ENCODE measurements around the gene USP25.

USP25 gene

DNA sequence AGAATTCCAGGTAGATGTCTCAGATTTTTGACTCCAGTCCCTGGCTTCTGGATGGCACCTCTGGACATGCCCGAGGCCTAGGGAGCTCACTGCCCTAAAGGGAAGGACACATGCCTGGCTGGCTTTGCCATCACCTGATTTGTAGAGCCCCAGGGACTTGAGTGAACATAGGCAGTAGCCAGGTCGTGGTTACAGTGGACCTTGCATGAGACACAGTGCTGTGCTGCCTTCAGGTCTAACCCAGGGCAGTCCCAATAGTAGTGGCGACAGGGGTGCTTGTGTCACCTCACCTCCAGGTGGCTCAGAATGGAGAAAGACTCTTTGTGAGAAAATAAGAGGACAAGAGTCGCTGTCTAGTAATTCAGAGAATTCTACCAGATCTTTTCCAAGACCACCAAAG lies 166.7 kb downstream of the USP25 start:
- TF ChIP-seq, protein P1, sequence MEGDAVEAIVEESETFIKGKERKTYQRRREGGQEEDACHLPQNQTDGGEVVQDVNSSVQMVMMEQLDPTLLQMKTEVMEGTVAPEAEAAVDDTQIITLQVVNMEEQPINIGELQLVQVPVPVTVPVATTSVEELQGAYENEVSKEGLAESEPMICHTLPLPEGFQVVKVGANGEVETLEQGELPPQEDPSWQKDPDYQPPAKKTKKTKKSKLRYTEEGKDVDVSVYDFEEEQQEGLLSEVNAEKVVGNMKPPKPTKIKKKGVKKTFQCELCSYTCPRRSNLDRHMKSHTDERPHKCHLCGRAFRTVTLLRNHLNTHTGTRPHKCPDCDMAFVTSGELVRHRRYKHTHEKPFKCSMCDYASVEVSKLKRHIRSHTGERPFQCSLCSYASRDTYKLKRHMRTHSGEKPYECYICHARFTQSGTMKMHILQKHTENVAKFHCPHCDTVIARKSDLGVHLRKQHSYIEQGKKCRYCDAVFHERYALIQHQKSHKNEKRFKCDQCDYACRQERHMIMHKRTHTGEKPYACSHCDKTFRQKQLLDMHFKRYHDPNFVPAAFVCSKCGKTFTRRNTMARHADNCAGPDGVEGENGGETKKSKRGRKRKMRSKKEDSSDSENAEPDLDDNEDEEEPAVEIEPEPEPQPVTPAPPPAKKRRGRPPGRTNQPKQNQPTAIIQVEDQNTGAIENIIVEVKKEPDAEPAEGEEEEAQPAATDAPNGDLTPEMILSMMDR (conservative IDR thresholded peaks at IDR 0.05; ENCODE audit: low read length), result no peak
- no peak overlapping the region for H3K4me3 ChIP-seq (ENCODE audit: low read length)
- DNase-seq (ENCODE audit: low read depth), result no peak

- no peak for DNase-seq (ENCODE audit: low read depth)
- TF ChIP-seq, protein P1 (conservative IDR thresholded peaks at IDR 0.05; ENCODE audit: low read length), result no peak
- no peak overlapping the region for H3K4me3 ChIP-seq (ENCODE audit: low read length)
Measured at GRCh38 chr21:15904389-15904788, 174.6 kb downstream of the USP25 start.

DNA sequence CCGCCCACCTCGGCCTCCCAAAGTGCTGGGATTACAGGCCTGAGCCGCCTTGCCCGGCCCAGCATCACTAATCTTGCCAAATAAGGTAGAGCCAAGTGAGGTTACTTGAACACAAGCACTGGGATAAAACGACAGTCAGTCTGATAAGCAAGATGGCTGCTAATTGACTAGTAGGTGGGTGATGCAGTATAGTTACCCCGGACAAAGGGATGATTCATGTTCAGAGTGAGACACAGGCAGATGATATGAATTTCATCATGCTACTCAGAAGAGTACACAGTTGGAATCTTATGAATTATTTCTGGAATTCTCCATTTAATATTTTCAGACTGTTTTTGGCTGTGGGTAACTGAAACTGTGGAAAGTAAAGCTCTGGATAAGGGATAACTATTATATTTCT lies 178.4 kb downstream of the USP25 start:
- peak; percentile 4 for DNase-seq (ENCODE audit: low read depth)
- TF ChIP-seq, protein P1 (conservative IDR thresholded peaks at IDR 0.05; ENCODE audit: low read length), result no peak
- H3K4me3 ChIP-seq (ENCODE audit: low read length), result no peak overlapping the region

GRCh38 chr21:15928196-15928595 lies 198.4 kb downstream of the USP25 start:
- TF ChIP-seq, protein P1 (conservative IDR thresholded peaks at IDR 0.05; ENCODE audit: low read length), result no peak
- no peak for DNase-seq (ENCODE audit: low read depth)
- H3K4me3 ChIP-seq (ENCODE audit: low read length), result no peak overlapping the region

GRCh38 chr21:15928686-15929425 lies 199.1 kb downstream of the USP25 start:
- H3K4me3 ChIP-seq (ENCODE audit: low read length), result no peak overlapping the region
- TF ChIP-seq, protein P1 (conservative IDR thresholded peaks at IDR 0.05; ENCODE audit: low read length), result no peak
- DNase-seq (ENCODE audit: low read depth), result no peak

DNA sequence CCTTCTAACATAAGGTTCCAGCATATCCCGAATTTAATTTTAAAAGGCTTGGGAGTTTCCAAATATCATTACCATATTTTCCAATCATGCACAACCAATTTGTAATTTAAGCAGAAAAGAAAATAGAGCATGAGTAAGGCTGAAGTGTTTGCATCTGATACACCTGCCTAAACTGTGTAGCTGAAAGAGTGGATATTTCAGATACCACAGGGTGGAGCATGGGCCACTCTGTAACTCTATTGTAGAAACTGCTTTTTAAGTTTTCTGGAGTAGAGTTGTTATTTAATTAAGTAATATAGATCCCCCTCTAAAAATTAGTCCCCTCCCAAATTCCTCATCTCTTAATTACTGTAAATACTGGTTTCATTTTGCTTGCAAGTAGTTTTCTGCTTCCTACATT lies 199.8 kb downstream of the USP25 start:
- no peak overlapping the region for H3K4me3 ChIP-seq (ENCODE audit: low read length)
- DNase-seq (ENCODE audit: low read depth), result no peak
- TF ChIP-seq, protein P1 (conservative IDR thresholded peaks at IDR 0.05; ENCODE audit: low read length), result no peak
